Measurements from ENCODE around the gene DIS3L2. TPM values are rescaled to one million over a fixed set of nuclear protein-coding genes. Genes with fewer than 3 reads are reported as not detected.

The DIS3L2 gene
- total RNA-seq, 4 donors from 2014 or later: 12.8 to 27.3 (median 16.8) TPM

DNA sequence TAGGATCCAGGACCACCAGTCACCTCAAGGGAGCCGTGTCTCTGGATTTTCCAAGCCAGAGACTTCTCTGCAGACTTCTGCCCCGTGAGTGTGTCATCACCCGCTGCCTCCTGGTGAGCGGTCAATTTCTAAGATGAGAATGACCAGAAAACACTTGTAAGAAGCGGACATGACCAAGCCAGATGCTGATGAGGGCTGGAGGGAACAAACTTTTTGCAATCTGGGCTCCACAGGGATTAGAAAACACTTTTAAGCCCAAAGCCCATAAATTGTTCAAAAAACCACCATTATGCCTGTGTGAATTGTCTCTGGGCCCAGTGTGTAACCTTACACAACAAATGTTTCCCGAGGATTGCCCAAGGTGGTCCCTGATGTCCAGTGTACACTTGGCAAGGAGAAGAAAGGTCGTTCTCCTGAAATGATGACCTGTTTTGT is 30.0 kb upstream of the DIS3L2 start:
- in situ Hi-C loops (cut with MboI; ENCODE audit: low sequenced_read_pairs in 4 of 4): no loop called here
- H3K27me3 ChIP-seq: peaks cover 14 to 23% (median 21%) of the 10 kb centered on the region in 3 donors
- peak; percentile 72 to 73 for ATAC-seq
- peaks cover 0 to 8% of the 10 kb centered on the region in 2 donors for H3K4me1 ChIP-seq
- H3K27ac ChIP-seq: peak overlapping the region in 3 of 4 donors; percentile 2 to 42 (median 33)
- H3K4me3 ChIP-seq: no peak overlapping the region
- intact Hi-C loops (cut with DNase I; ENCODE audit: low total_unique reads): no loop called here
- TF ChIP-seq, protein P1, sequence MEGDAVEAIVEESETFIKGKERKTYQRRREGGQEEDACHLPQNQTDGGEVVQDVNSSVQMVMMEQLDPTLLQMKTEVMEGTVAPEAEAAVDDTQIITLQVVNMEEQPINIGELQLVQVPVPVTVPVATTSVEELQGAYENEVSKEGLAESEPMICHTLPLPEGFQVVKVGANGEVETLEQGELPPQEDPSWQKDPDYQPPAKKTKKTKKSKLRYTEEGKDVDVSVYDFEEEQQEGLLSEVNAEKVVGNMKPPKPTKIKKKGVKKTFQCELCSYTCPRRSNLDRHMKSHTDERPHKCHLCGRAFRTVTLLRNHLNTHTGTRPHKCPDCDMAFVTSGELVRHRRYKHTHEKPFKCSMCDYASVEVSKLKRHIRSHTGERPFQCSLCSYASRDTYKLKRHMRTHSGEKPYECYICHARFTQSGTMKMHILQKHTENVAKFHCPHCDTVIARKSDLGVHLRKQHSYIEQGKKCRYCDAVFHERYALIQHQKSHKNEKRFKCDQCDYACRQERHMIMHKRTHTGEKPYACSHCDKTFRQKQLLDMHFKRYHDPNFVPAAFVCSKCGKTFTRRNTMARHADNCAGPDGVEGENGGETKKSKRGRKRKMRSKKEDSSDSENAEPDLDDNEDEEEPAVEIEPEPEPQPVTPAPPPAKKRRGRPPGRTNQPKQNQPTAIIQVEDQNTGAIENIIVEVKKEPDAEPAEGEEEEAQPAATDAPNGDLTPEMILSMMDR (IDR thresholded peaks at IDR 0.05 in 4 of 5, conservative IDR thresholded peaks at IDR 0.05 in 1 of 5): no peak
- TF ChIP-seq POLR2A (IDR thresholded peaks at IDR 0.05): no peak
- H3K9me3 ChIP-seq: no peaks in the 10 kb centered on the region
- H3K36me3 ChIP-seq: no peaks in the 10 kb centered on the region
- peak; percentile 50 to 65 for DNase-seq

DNA sequence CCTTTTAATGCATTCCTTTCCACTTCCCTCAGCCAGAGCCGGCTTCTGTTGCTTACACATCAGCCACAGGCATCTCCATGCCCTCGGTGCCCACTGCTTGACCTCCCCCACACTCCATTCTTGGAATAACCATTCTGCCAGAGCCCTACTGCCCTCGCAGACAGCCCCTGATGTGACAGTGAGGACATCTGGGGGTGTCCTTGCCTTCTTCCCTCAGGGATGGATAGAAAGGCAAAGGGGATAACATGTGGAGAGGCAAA is 28.9 kb upstream of the DIS3L2 start:
- in situ Hi-C loops (cut with MboI; ENCODE audit: low sequenced_read_pairs in 4 of 4): no loop called here
- TF ChIP-seq, protein P1 (IDR thresholded peaks at IDR 0.05 in 4 of 5, conservative IDR thresholded peaks at IDR 0.05 in 1 of 5): no peak
- TF ChIP-seq POLR2A (IDR thresholded peaks at IDR 0.05): no peak
- no peak for ATAC-seq
- no peaks in the 10 kb centered on the region for H3K4me1 ChIP-seq
- no peaks in the 10 kb centered on the region for H3K9me3 ChIP-seq
- H3K4me3 ChIP-seq: no peak overlapping the region
- intact Hi-C loops (cut with DNase I; ENCODE audit: low total_unique reads): no loop called here
- peaks cover 3 to 12% (median 10%) of the 10 kb centered on the region in 3 donors for H3K27me3 ChIP-seq
- no peak overlapping the region for H3K27ac ChIP-seq
- no peaks in the 10 kb centered on the region for H3K36me3 ChIP-seq
- no peak for DNase-seq

DNA sequence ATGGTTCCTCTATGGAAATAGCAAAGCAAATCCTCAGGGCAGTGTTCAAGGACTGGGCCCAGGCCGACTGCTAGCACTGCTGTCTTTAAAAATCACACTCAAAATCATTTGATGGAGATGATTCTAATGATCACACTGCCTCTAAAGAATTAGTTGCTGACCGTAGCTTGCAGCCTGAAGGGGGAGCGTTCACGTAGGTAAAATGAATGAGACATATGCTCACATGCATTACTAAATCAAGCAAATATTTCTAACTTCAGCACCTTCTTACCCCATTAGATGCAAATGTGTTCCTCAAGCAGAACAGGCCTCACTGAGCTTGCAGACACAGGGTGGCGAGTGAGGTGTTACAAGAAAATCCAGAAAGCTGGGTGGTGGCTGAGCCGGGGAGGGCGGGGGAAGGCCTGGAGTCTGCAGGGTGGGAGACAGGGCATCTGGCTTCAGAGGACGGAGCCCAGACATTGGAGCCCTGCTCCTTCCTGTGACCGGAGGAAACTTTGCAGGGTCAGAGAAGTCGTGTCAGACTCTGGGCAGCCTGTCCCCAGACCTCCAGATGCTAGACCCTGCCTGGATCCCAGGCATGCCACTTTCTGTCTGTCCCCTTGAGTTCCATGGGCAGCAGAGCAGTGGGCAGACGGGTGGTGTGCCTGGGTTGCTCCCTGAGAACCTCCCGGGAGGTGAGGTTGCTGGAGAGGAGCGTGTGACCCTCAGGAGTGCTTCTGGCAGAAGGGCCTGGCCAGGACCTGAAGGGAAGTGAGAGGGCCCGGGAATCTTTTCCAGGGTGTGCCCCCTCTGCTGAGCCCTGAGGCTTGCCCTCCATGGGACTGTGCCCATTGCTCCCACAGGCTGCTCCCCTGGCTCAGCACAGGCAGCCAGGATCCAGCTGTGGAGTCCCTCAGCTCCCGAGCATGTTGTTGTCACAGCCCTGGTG is 28.3 kb upstream of the DIS3L2 start:
- Histone ChIP-seq H3K4me3 (no peak overlapping the region), H3K36me3 (no peaks in the 10 kb centered on the region), H3K9me3 (no peaks in the 10 kb centered on the region), H3K27me3 (peaks cover 0 to 7% (median 5%) of the 10 kb centered on the region in 3 donors), H3K4me1 (no peaks in the 10 kb centered on the region), H3K27ac (no peak overlapping the region)
- intact Hi-C loops (cut with DNase I; ENCODE audit: low total_unique reads) (no loop called here), in situ Hi-C loops (cut with MboI; ENCODE audit: low sequenced_read_pairs in 4 of 4) (no loop called here)
- DNase-seq (no peak), ATAC-seq (no peak)
- TF ChIP-seq, protein P1 (IDR thresholded peaks at IDR 0.05 in 4 of 5, conservative IDR thresholded peaks at IDR 0.05 in 1 of 5): no peak
- no peak for TF ChIP-seq POLR2A (IDR thresholded peaks at IDR 0.05)

DNA sequence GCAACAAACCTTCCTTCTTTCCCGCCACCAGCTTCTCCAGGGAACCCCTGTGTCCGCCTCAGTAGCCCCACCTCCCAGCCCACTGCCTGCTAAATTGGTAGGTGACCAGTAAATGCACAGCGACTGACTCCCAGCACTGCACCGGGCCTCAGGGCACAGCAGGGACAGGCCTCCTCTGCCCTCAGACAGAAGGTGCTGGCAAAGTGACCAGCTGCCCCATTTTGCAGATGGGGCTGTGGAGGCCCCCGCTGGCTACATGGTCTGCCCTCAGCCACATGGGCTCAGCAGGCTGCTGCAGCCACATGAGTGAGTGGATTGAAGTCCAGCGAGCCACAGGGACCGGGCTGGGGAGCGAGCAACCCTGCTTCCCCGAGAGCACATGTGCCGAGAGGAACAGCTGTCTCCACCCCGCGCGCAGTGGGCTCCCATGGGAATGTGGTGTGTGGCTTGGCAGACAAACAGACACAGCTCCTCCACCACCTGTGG is 27.6 kb upstream of the DIS3L2 start:
- no peak overlapping the region for H3K27ac ChIP-seq
- TF ChIP-seq, protein P1 (IDR thresholded peaks at IDR 0.05 in 4 of 5, conservative IDR thresholded peaks at IDR 0.05 in 1 of 5): no peak
- TF ChIP-seq POLR2A (IDR thresholded peaks at IDR 0.05): no peak
- H3K27me3 ChIP-seq: peaks cover 0 to 5% (median 3%) of the 10 kb centered on the region in 3 donors
- no peak for DNase-seq
- H3K9me3 ChIP-seq: no peaks in the 10 kb centered on the region
- H3K4me3 ChIP-seq: no peak overlapping the region
- intact Hi-C loops (cut with DNase I; ENCODE audit: low total_unique reads) (no loop called here), in situ Hi-C loops (cut with MboI; ENCODE audit: low sequenced_read_pairs in 4 of 4) (no loop called here)
- H3K36me3 ChIP-seq: no peaks in the 10 kb centered on the region
- H3K4me1 ChIP-seq: no peaks in the 10 kb centered on the region
- ATAC-seq: no peak

Data from gastrocnemius medialis (tissue), 4 donors.